GM18502 (cell line): ENCODE measurements around the gene PTPDC1.

Experiments used
- ATAC-seq: cut with Tn5 transposase; IDR thresholded peaks from one replicate; pipeline ENCODE4 v1.9.1; 2021; ENCODE audit warnings: mild to moderate bottlenecking; ENCODE audit not compliant: unreplicated experiment, poor library complexity

Gene PTPDC1

GRCh38 chr9:94084314-94084713 is at the start of gene PTPDC1:
Gene PTPDC1 (plus strand): TSS chr9:94084464. CDS start chr9:94084531, 67 bp downstream.
- no peak for ATAC-seq

- no peak for ATAC-seq
Observed at GRCh38 chr9:94034511-94034910, 49.8 kb upstream of the PTPDC1 start.

- ATAC-seq, result no peak
Observed at GRCh38 chr9:94039786-94040185, 44.5 kb upstream of the PTPDC1 start.

- ATAC-seq, result no peak
Observed at GRCh38 chr9:94042516-94043360, 41.5 kb upstream of the PTPDC1 start.

GRCh38 chr9:94054716-94055115 is 29.5 kb upstream of the PTPDC1 start:
- no peak for ATAC-seq

- ATAC-seq, result no peak
Observed at GRCh38 chr9:94056442-94056974, 27.8 kb upstream of the PTPDC1 start.

GRCh38 chr9:94057918-94058317 is 26.3 kb upstream of the PTPDC1 start:
- ATAC-seq, result no peak

GRCh38 chr9:94061864-94062263 is 22.4 kb upstream of the PTPDC1 start:
- ATAC-seq, result no peak

GRCh38 chr9:94065535-94065961 is 18.7 kb upstream of the PTPDC1 start:
- no peak for ATAC-seq

- ATAC-seq, result no peak
Observed at GRCh38 chr9:94068257-94068656, 16.0 kb upstream of the PTPDC1 start.

- ATAC-seq, result no peak
Observed at GRCh38 chr9:94076557-94076956, 7.7 kb upstream of the PTPDC1 start.

GRCh38 chr9:94078086-94078485 is 6.2 kb upstream of the PTPDC1 start:
- no peak for ATAC-seq

GRCh38 chr9:94079236-94079635 is 5.0 kb upstream of the PTPDC1 start:
- no peak for ATAC-seq

GRCh38 chr9:94080249-94080648 is 4.0 kb upstream of the PTPDC1 start:
- ATAC-seq, result no peak

- ATAC-seq, result no peak
Observed at GRCh38 chr9:94081435-94081834, 2.8 kb upstream of the PTPDC1 start.

GRCh38 chr9:94081864-94082463 is 2.3 kb upstream of the PTPDC1 start:
- no peak for ATAC-seq

GRCh38 chr9:94082553-94082952 is 1.7 kb upstream of the PTPDC1 start:
- no peak for ATAC-seq

GRCh38 chr9:94082956-94083355 is 1.3 kb upstream of the PTPDC1 start:
- no peak for ATAC-seq

- no peak for ATAC-seq
Observed at GRCh38 chr9:94083384-94083783, 880 bp upstream of the PTPDC1 start.

GRCh38 chr9:94085062-94085639 is 887 bp downstream of the PTPDC1 start:
- no peak for ATAC-seq
